ENCODE measurements around the gene ACTRT2. TPM values are rescaled to one million over a fixed set of nuclear protein-coding genes. Genes with fewer than 3 reads are reported as not detected.

The ACTRT2 gene
- polyA plus RNA-seq, 1 experiment, result not detected

DNA sequence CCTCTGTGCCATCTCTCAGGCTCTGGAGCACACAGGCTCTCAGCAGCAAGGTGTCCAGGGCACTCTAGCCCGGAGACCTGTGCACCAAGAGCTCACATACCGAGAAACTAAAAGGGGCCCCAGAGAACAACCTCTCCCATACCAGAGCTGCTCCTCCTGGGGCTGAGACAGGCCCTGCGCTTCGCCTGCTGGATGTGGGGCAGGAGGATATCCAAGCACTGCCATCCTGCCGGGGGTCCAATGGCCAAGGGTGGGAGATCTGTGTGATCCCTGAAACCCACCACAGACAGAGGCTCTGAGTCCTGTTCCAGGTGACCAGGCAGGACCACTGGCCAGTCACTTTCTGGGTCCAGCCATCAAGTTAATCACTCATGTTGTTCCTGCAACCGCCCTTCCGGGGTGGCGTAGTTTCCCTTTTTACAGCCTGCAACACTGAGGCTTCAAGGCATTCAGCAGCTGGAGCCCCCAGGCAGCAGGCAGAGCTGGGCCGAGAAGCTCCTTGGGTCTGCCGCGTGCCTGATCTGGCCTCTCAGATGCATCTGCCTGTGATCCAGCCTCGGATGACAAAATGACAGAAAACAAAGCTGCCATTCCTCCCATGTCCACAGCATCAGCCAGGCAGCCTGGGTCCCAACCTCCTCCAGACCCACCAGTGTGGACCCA, 36.7 kb upstream of the ACTRT2 start:
- Histone ChIP-seq H3K4me3 (ENCODE audit: low read depth, low read length) (no peak overlapping the region), H3K27me3 (ENCODE audit: control insufficient read depth, insufficient read depth, low read length) (no peaks in the 10 kb centered on the region), H3K36me3 (ENCODE audit: control insufficient read depth, insufficient read depth, low read length) (no peaks in the 10 kb centered on the region)
- DNase-seq (ENCODE audit: low read depth), result no peak
- CTCF ChIA-PET, result no interaction called here
- TF ChIP-seq, protein P1, sequence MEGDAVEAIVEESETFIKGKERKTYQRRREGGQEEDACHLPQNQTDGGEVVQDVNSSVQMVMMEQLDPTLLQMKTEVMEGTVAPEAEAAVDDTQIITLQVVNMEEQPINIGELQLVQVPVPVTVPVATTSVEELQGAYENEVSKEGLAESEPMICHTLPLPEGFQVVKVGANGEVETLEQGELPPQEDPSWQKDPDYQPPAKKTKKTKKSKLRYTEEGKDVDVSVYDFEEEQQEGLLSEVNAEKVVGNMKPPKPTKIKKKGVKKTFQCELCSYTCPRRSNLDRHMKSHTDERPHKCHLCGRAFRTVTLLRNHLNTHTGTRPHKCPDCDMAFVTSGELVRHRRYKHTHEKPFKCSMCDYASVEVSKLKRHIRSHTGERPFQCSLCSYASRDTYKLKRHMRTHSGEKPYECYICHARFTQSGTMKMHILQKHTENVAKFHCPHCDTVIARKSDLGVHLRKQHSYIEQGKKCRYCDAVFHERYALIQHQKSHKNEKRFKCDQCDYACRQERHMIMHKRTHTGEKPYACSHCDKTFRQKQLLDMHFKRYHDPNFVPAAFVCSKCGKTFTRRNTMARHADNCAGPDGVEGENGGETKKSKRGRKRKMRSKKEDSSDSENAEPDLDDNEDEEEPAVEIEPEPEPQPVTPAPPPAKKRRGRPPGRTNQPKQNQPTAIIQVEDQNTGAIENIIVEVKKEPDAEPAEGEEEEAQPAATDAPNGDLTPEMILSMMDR (IDR thresholded peaks at IDR 0.05; ENCODE audit: insufficient read depth, low read depth, low read length), result no peak
- POLR2A ChIA-PET, result no interaction called here

DNA sequence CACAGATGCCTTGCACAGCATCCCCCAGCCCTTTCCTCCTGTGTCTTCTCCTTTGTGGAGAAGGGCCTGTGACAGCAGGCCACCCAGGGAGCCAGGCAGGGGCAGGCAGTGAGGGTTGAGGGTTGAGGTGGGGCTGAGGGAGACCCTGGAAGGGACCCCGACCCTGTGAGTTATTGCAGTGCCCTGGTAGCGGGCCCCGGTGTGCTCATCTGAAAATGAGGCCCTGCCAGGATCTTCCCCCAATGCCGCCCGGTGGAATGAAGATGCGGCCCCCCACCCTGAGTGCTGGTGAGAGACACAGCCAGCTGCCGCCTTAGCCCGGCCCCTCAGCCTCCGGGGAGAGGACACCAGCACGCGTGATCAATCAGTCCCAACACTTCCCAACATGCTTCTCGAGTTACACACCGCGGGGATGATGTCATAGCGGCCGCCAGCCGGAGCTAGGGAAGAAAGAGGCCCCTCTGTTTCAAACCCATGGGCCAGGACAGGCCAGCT, 36.2 kb upstream of the ACTRT2 start:
- H3K36me3 ChIP-seq (ENCODE audit: control insufficient read depth, insufficient read depth, low read length), result no peaks in the 10 kb centered on the region
- no peak overlapping the region for H3K4me3 ChIP-seq (ENCODE audit: low read depth, low read length)
- ChIA-PET POLR2A (no interaction called here), CTCF (no interaction called here)
- TF ChIP-seq, protein P1 (IDR thresholded peaks at IDR 0.05; ENCODE audit: insufficient read depth, low read depth, low read length), result no peak
- no peaks in the 10 kb centered on the region for H3K27me3 ChIP-seq (ENCODE audit: control insufficient read depth, insufficient read depth, low read length)
- DNase-seq (ENCODE audit: low read depth), result no peak

DNA sequence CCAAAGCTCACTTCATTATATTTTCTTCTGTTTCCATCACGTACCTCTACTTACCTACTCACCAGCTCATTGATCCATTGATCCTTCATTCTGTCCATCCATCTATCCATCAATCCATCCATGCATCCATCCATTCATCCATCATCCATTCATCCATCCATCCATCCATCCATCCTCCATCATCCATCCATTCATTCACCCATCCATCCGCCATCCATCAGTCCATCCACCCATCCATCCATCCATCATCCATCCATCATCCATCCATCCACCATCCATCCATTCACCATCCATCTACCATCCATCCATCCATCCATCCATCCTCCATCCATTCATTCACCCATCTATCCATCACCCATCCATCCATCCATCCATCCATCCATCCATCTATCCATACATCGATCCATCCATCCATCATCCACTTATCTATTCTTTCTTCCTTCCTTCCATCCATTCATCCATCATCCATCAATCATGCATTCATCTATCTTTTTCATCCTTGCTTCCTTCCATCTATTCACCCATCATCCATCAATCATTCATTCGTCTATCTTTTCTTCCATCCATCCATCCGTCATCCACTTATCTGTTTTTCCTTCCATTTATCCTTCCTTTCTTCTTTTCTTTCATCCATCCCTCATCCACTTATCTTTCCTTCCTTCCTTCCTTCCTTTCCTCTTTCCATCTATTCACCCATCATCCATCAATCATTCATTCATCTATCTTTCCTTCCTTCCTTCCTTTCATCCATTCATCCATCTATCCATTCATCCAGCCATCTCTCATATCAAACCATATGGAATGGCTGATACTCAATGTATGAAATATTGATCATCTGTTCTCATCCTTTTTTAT, 35.3 kb upstream of the ACTRT2 start:
- no peak for DNase-seq (ENCODE audit: low read depth)
- TF ChIP-seq, protein P1 (IDR thresholded peaks at IDR 0.05; ENCODE audit: insufficient read depth, low read depth, low read length), result no peak

DNA sequence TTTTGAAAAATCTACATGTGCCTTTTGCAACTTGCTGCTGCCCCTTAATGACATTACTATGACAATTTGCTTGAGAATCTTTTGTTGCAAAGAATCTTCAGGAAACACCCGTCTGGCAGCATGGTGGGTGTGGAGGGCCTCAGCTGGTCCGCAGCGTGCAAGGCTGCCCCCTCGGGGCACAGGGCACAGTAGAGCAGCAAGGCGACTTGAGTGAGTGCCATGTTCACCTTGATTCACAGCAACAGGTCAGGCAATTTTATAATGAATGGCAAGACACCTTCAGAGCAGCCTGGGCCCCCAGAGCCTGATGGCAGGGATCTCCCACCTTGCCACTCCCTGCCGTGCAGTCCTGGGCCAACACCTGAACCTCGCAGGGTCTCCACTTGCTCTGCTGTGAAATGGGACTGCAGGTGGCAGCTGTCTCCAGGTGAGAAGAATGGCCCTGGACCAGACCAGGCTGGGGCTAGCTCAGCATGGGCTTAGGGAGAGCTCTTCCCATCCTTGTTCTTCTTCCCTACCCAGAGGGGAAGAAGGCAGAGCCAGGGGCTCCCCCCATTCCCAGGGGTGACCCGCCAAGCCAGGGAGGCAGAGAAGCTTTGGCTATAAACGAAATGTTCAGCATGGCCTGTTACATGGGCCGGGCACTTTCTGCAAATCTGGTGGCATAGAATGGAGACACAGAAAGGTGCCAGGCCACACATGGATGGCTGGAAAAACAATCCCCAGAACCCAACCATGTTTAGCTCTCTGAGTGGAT, 34.5 kb upstream of the ACTRT2 start:
- Histone ChIP-seq H3K27me3 (ENCODE audit: control insufficient read depth, insufficient read depth, low read length) (no peaks in the 10 kb centered on the region), H3K36me3 (ENCODE audit: control insufficient read depth, insufficient read depth, low read length) (no peaks in the 10 kb centered on the region), H3K4me3 (ENCODE audit: low read depth, low read length) (no peak overlapping the region)
- CTCF ChIA-PET, result no interaction called here
- POLR2A ChIA-PET, result no interaction called here
- no peak for DNase-seq (ENCODE audit: low read depth)
- TF ChIP-seq, protein P1 (IDR thresholded peaks at IDR 0.05; ENCODE audit: insufficient read depth, low read depth, low read length), result no peak

More for the DNA sequence above, 35.3 kb upstream of the ACTRT2 start:
- Histone ChIP-seq H3K36me3 (ENCODE audit: control insufficient read depth, insufficient read depth, low read length) (no peaks in the 10 kb centered on the region), H3K27me3 (ENCODE audit: control insufficient read depth, insufficient read depth, low read length) (no peaks in the 10 kb centered on the region), H3K4me3 (ENCODE audit: low read depth, low read length) (no peak overlapping the region)
- ChIA-PET POLR2A (no interaction called here), CTCF (no interaction called here)

DNA sequence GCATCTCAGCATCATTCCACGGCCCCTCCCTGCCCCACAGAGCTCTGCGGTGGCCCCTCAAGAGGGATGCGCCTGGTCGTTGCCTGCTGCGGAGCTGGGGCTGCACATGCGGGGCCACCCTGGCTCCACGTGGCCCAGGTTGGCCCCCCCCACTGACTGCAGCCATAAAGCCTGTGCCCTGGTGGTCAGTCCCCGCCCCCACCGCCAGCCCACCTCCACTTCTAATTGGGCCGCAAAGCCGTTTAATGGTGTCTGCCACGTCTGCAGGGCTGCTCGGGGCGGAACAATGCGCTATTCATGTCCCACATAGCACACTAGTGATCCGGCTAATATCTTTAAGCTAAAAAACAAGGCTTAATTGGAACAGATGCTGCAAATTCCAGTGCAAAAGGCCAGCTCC, 33.5 kb upstream of the ACTRT2 start:
- Histone ChIP-seq H3K27me3 (ENCODE audit: control insufficient read depth, insufficient read depth, low read length) (no peaks in the 10 kb centered on the region), H3K36me3 (ENCODE audit: control insufficient read depth, insufficient read depth, low read length) (no peaks in the 10 kb centered on the region), H3K4me3 (ENCODE audit: low read depth, low read length) (no peak overlapping the region)
- TF ChIP-seq, protein P1 (IDR thresholded peaks at IDR 0.05; ENCODE audit: insufficient read depth, low read depth, low read length), result no peak
- DNase-seq (ENCODE audit: low read depth), result no peak
- ChIA-PET CTCF (no interaction called here), POLR2A (no interaction called here)

Data from BJ (cell line).